ENCODE measurements around the gene AK3.
"Not testable (repeated sequence)": the region's sequence is repeated elsewhere in the genome, so short reads cannot be mapped to it uniquely, and the experiment has no call there.

Gene AK3

GRCh38 chr9:4740638-4741364, at the start of gene AK3:
Gene AK3 (minus strand): TSS chr9:4741202. CDS start chr9:4741087, 115 bp downstream.
- FAIRE-seq = no peak
- DNase-seq (ENCODE audit: low spot score) = peak; percentile 50

- DNase-seq (ENCODE audit: low spot score) (no peak), FAIRE-seq (no peak)
Observed at GRCh38 chr9:4788703-4789102, 47.7 kb upstream of the AK3 start.

GRCh38 chr9:4787876-4788275, 46.9 kb upstream of the AK3 start:
- FAIRE-seq (no peak), DNase-seq (ENCODE audit: low spot score) (no peak)

GRCh38 chr9:4786599-4786998, 45.6 kb upstream of the AK3 start:
- FAIRE-seq = no peak
- DNase-seq (ENCODE audit: low spot score) = no peak

- DNase-seq (ENCODE audit: low spot score) (no peak), FAIRE-seq (no peak)
Observed at GRCh38 chr9:4784403-4784802, 43.4 kb upstream of the AK3 start.

GRCh38 chr9:4783191-4783590, 42.2 kb upstream of the AK3 start:
- not testable (repeated sequence) for DNase-seq (ENCODE audit: low spot score); FAIRE-seq

- DNase-seq (ENCODE audit: low spot score) (peak; percentile 6), FAIRE-seq (no peak)
Observed at GRCh38 chr9:4781408-4781807, 40.4 kb upstream of the AK3 start.

- no peak for FAIRE-seq
- no peak for DNase-seq (ENCODE audit: low spot score)
Observed at GRCh38 chr9:4780651-4781050, 39.6 kb upstream of the AK3 start.

GRCh38 chr9:4774958-4775357, 34.0 kb upstream of the AK3 start:
- DNase-seq (ENCODE audit: low spot score); FAIRE-seq: not testable (repeated sequence)

GRCh38 chr9:4774209-4774608, 33.2 kb upstream of the AK3 start:
- DNase-seq (ENCODE audit: low spot score) (no peak), FAIRE-seq (no peak)

- no peak for FAIRE-seq
Observed at GRCh38 chr9:4771788-4772187, 30.8 kb upstream of the AK3 start.

GRCh38 chr9:4769321-4770080, 28.5 kb upstream of the AK3 start:
- FAIRE-seq (no peak), DNase-seq (ENCODE audit: low spot score) (peak; percentile 55)

More at GRCh38 chr9:4771788-4772187, 30.8 kb upstream of the AK3 start:
- DNase-seq (ENCODE audit: low spot score) = no peak

GRCh38 chr9:4768681-4769080, 27.7 kb upstream of the AK3 start:
- no peak for FAIRE-seq
- no peak for DNase-seq (ENCODE audit: low spot score)

GRCh38 chr9:4764033-4764432, 23.0 kb upstream of the AK3 start:
- DNase-seq (ENCODE audit: low spot score) (no peak), FAIRE-seq (no peak)

- FAIRE-seq (no peak), DNase-seq (ENCODE audit: low spot score) (no peak)
Observed at GRCh38 chr9:4762886-4763541, 22.0 kb upstream of the AK3 start.

GRCh38 chr9:4762108-4762885, 21.3 kb upstream of the AK3 start:
- DNase-seq (ENCODE audit: low spot score) (peak; percentile 47), FAIRE-seq (peak; percentile 30)

- no peak for FAIRE-seq
Observed at GRCh38 chr9:4760122-4760521, 19.1 kb upstream of the AK3 start.

GRCh38 chr9:4756420-4756819, 15.4 kb upstream of the AK3 start:
- no peak for DNase-seq (ENCODE audit: low spot score)
- no peak for FAIRE-seq

More at GRCh38 chr9:4760122-4760521, 19.1 kb upstream of the AK3 start:
- DNase-seq (ENCODE audit: low spot score) = no peak

- FAIRE-seq = no peak
Observed at GRCh38 chr9:4755026-4755609, 14.1 kb upstream of the AK3 start.

GRCh38 chr9:4754530-4754929, 13.5 kb upstream of the AK3 start:
- FAIRE-seq; DNase-seq (ENCODE audit: low spot score): not testable (repeated sequence)

More at GRCh38 chr9:4755026-4755609, 14.1 kb upstream of the AK3 start:
- DNase-seq (ENCODE audit: low spot score) = no peak
